Neural cell (in vitro differentiated cells): ENCODE results near the gene WDFY3. TPM values are rescaled to one million over a fixed set of nuclear protein-coding genes. Genes with fewer than 3 reads are reported as not detected.

Experiments used
- H2AFZ ChIP-seq: fragments of 200-600, 300-800 bp; sonication (generic), shearing (Covaris generic); 2 replicates; pipeline ENCODE4 v1.6.0; 2014; ENCODE audit warnings: low read depth, mild to moderate bottlenecking, antibody characterized with exemption, low read length, moderate library complexity
- H3F3A ChIP-seq: fragments of 200-600 bp; shearing (Covaris generic); 2 replicates; pipeline ENCODE4 v1.6.1; 2016; ENCODE audit warnings: mild to moderate bottlenecking, moderate library complexity, mixed read lengths, antibody characterized with exemption, low read length; ENCODE audit not compliant: insufficient read depth, poor library complexity, severe bottlenecking
- H3K27ac ChIP-seq: fragments of 200-600, 300-800 bp; sonication (generic), shearing (Covaris generic); 2 replicates; pipeline ENCODE4 v1.5.1; 2014; ENCODE audit warnings: mild to moderate bottlenecking, low read length, moderate library complexity
- H3K27me3 ChIP-seq: fragments of 300-800, 200-600 bp; sonication (generic), shearing (Covaris generic); 2 replicates; pipeline ENCODE4 v1.6.0; 2014; ENCODE audit warnings: mild to moderate bottlenecking, low read depth, low read length, moderate library complexity; ENCODE audit not compliant: insufficient read depth
- H3K36me3 ChIP-seq: fragments of 300-800, 200-600 bp; sonication (generic), shearing (Covaris generic); 2 replicates; pipeline ENCODE4 v1.5.1; 2014; ENCODE audit warnings: mild to moderate bottlenecking, antibody characterized with exemption, low read length, moderate library complexity; ENCODE audit not compliant: insufficient read depth
- H3K4me2 ChIP-seq: fragments of 300-800, 200-600 bp; sonication (generic), shearing (Covaris generic); 2 replicates; pipeline ENCODE4 v1.6.0; 2014; ENCODE audit warnings: mild to moderate bottlenecking, low read length
- H3K4me3 ChIP-seq: fragments of 300-800, 200-600 bp; sonication (generic), shearing (Covaris generic); 2 replicates; pipeline ENCODE4 v1.5.1; 2014; ENCODE audit warnings: mild to moderate bottlenecking, low read length, moderate library complexity
- H3K79me2 ChIP-seq: fragments of 200-600 bp; shearing (Covaris generic); replicated peaks from 2 replicates; pipeline ENCODE4 v1.6.0; 2014; ENCODE audit warnings: mild to moderate bottlenecking, low read length, moderate library complexity; ENCODE audit not compliant: insufficient read depth
- H3K9ac ChIP-seq: fragments of 300-800, 200-600 bp; sonication (generic), shearing (Covaris generic); 2 replicates; pipeline ENCODE4 v1.6.1; 2016; ENCODE audit warnings: mild to moderate bottlenecking, low read length, mixed read lengths
- H3K9me2 ChIP-seq: fragments of 200-600 bp; shearing (Covaris generic); 2 replicates; pipeline ENCODE4 v1.6.1; 2016; ENCODE audit warnings: mild to moderate bottlenecking, low read length, mixed read lengths; ENCODE audit not compliant: insufficient read depth
- H3K9me3 ChIP-seq: fragments of 200-600, 300-800 bp; sonication (generic), shearing (Covaris generic); 2 replicates; pipeline ENCODE4 v1.6.1; 2016; ENCODE audit warnings: mild to moderate bottlenecking, mixed run types, low read length, moderate library complexity, mixed read lengths
- H4K20me1 ChIP-seq: fragments of 200-600 bp; shearing (Covaris generic); 2 replicates; pipeline ENCODE4 v1.6.1; 2016; ENCODE audit warnings: mild to moderate bottlenecking, mixed run types; ENCODE audit not compliant: insufficient read depth
- EP300 ChIP-seq: fragments of 450-650 bp; conservative IDR thresholded peaks from 2 replicates; pipeline ENCODE4 v1.6.1; 2014; ENCODE audit warnings: antibody characterized with exemption, mild to moderate bottlenecking, moderate library complexity; ENCODE audit not compliant: poor library complexity, severe bottlenecking
- EZH2 ChIP-seq: fragments of 200-600, 300-800 bp; shearing (Covaris generic), sonication (generic); IDR thresholded peaks from 2 replicates; pipeline ENCODE4 v1.6.1; 2014; ENCODE audit warnings: antibody characterized with exemption, low read length, borderline replicate concordance, mild to moderate bottlenecking; ENCODE audit not compliant: insufficient read depth, poor library complexity, severe bottlenecking
- MXI1 ChIP-seq: fragments of 450-650 bp; conservative IDR thresholded peaks from 2 replicates; pipeline ENCODE4 v1.6.1; 2014; ENCODE audit warnings: antibody characterized with exemption, mild to moderate bottlenecking; ENCODE audit not compliant: poor library complexity, severe bottlenecking
- POLR2AphosphoS5 ChIP-seq: IDR thresholded peaks from 2 replicates; pipeline ENCODE4 v1.6.1; 2012
- RAD21 ChIP-seq: fragments of 450-650 bp; conservative IDR thresholded peaks from 2 replicates; pipeline ENCODE4 v1.6.1; 2014; ENCODE audit warnings: antibody characterized with exemption, mild to moderate bottlenecking, moderate library complexity
- SMC3 ChIP-seq: fragments of 450-650 bp; conservative IDR thresholded peaks from 2 replicates; pipeline ENCODE4 v1.6.1; 2014; ENCODE audit warnings: antibody characterized with exemption, mild to moderate bottlenecking, moderate library complexity; ENCODE audit not compliant: poor library complexity
- TAF1 ChIP-seq: IDR thresholded peaks from 2 replicates; pipeline ENCODE4 v1.6.1; 2012; ENCODE audit warnings: low read depth
- polyA plus RNA-seq: library from polyadenylated mRNA; depleted of rRNA; stranded (reverse); fragments of >200 nt; gene quantifications from 2 replicates; pipeline ENCODE4 v1.2.3, GENCODE V29; 2014
- TF ChIP-seq, protein P1 (sequence below): fragments of 450-650 bp; IDR thresholded peaks from 2 replicates; pipeline ENCODE4 v1.5.1; 2014; ENCODE audit warnings: antibody characterized with exemption, mild to moderate bottlenecking, moderate library complexity; ENCODE audit not compliant: poor library complexity, severe bottlenecking
- TF ChIP-seq, protein P2 (sequence below): IDR thresholded peaks from 2 replicates; pipeline ENCODE4 v1.6.1; 2012; ENCODE audit warnings: borderline replicate concordance

Gene WDFY3
- polyA plus RNA-seq, 1 donor from 2014 or later, result 39.8 TPM

DNA sequence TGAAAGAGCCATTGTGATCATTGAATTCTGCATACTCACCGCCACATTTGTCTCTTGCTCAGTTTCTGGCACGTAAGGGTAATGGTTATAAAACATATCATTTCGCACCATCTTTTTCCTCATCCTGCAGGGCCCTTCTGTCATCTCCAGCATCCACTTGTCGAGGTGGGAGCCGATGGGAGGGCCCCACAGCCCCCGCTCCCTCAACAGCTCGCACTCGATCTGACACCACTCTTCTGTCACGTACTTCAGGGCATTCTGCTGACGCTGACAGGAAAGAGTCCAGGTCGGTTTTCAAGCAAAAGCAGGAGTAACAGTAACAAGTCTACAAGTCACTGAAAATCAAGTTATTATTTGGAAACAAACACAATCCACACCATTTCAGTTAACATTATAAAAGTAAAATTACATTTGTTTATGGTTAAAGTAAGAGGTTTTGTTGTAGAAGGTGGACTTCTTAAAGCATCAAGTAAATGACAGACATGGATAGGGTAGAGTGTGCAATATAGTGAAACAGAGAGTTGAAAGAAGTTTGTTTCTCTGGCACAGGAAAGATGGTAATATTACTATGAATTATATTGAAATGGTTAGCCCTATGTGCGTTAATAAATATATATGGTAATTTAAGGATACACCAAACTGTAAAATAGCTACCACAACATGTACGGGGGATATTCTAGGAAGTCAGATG lies 233.0 kb downstream of the WDFY3 start:
- peaks cover 11% of the 10 kb centered on the region for H3K36me3 ChIP-seq
- H3K4me2 ChIP-seq, result no peak overlapping the region
- no peak overlapping the region for H3K27ac ChIP-seq
- no peak overlapping the region for H2AFZ ChIP-seq
- no peak for TF ChIP-seq POLR2AphosphoS5
- no peak for TF ChIP-seq SMC3
- TF ChIP-seq MXI1, result no peak
- no peak for TF ChIP-seq TAF1
- TF ChIP-seq, protein P1, sequence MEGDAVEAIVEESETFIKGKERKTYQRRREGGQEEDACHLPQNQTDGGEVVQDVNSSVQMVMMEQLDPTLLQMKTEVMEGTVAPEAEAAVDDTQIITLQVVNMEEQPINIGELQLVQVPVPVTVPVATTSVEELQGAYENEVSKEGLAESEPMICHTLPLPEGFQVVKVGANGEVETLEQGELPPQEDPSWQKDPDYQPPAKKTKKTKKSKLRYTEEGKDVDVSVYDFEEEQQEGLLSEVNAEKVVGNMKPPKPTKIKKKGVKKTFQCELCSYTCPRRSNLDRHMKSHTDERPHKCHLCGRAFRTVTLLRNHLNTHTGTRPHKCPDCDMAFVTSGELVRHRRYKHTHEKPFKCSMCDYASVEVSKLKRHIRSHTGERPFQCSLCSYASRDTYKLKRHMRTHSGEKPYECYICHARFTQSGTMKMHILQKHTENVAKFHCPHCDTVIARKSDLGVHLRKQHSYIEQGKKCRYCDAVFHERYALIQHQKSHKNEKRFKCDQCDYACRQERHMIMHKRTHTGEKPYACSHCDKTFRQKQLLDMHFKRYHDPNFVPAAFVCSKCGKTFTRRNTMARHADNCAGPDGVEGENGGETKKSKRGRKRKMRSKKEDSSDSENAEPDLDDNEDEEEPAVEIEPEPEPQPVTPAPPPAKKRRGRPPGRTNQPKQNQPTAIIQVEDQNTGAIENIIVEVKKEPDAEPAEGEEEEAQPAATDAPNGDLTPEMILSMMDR, result no peak
- no peak for TF ChIP-seq EP300
- no peak for TF ChIP-seq RAD21
- TF ChIP-seq, protein P2, sequence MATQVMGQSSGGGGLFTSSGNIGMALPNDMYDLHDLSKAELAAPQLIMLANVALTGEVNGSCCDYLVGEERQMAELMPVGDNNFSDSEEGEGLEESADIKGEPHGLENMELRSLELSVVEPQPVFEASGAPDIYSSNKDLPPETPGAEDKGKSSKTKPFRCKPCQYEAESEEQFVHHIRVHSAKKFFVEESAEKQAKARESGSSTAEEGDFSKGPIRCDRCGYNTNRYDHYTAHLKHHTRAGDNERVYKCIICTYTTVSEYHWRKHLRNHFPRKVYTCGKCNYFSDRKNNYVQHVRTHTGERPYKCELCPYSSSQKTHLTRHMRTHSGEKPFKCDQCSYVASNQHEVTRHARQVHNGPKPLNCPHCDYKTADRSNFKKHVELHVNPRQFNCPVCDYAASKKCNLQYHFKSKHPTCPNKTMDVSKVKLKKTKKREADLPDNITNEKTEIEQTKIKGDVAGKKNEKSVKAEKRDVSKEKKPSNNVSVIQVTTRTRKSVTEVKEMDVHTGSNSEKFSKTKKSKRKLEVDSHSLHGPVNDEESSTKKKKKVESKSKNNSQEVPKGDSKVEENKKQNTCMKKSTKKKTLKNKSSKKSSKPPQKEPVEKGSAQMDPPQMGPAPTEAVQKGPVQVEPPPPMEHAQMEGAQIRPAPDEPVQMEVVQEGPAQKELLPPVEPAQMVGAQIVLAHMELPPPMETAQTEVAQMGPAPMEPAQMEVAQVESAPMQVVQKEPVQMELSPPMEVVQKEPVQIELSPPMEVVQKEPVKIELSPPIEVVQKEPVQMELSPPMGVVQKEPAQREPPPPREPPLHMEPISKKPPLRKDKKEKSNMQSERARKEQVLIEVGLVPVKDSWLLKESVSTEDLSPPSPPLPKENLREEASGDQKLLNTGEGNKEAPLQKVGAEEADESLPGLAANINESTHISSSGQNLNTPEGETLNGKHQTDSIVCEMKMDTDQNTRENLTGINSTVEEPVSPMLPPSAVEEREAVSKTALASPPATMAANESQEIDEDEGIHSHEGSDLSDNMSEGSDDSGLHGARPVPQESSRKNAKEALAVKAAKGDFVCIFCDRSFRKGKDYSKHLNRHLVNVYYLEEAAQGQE, result no peak
- TF ChIP-seq EZH2, result no peak
- H3K9me2 ChIP-seq, result no peaks in the 10 kb centered on the region
- H3F3A ChIP-seq, result no peaks in the 10 kb centered on the region
- no peaks in the 10 kb centered on the region for H3K9me3 ChIP-seq
- H3K9ac ChIP-seq, result no peak overlapping the region
- H3K4me3 ChIP-seq, result no peak overlapping the region
- no peaks in the 10 kb centered on the region for H4K20me1 ChIP-seq
- no peaks in the 10 kb centered on the region for H3K27me3 ChIP-seq
- no peaks in the 10 kb centered on the region for H3K79me2 ChIP-seq

DNA sequence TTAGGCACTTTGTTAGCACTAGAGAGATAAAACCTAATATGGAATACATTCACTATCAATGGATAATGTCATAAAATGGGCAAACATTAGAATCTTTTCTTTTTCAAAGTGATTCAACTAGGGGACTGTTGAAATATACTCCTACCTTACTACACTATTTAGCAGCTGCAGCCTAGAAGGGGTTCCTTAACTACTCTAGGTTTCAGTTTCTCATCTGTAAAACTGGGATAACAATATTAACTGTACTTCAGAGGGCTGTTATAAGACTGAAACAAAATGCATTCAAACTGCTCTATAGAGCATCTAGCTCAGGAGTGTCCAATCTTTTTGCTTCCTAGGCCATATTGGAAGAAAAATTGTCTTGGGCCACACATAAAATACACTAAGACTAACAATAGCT lies 236.1 kb downstream of the WDFY3 start:
- Histone ChIP-seq H3K9me3 (no peaks in the 10 kb centered on the region), H3K9ac (no peak overlapping the region), H3K9me2 (no peaks in the 10 kb centered on the region), H2AFZ (no peak overlapping the region), H3K4me2 (no peak overlapping the region), H3K27me3 (no peaks in the 10 kb centered on the region), H3F3A (peaks cover 3% of the 10 kb centered on the region), H3K27ac (no peak overlapping the region), H3K79me2 (no peaks in the 10 kb centered on the region), H4K20me1 (no peaks in the 10 kb centered on the region), H3K4me3 (no peak overlapping the region), H3K36me3 (no peaks in the 10 kb centered on the region)
- no peak for TF ChIP-seq RAD21
- TF ChIP-seq TAF1, result no peak
- no peak for TF ChIP-seq POLR2AphosphoS5
- TF ChIP-seq, protein P1, result no peak
- TF ChIP-seq MXI1, result no peak
- TF ChIP-seq EP300, result no peak
- TF ChIP-seq, protein P2, result no peak
- no peak for TF ChIP-seq EZH2
- no peak for TF ChIP-seq SMC3
